Neural cell (in vitro differentiated cells): ENCODE data around the gene ACLY. TPM values are rescaled to one million over a fixed set of nuclear protein-coding genes. Genes with fewer than 3 reads are reported as not detected.

Experiments used
- H2AFZ ChIP-seq: fragments of 200-600, 300-800 bp; sonication (generic), shearing (Covaris generic); 2 replicates; pipeline ENCODE4 v1.6.0; 2014; ENCODE audit warnings: low read depth, mild to moderate bottlenecking, antibody characterized with exemption, low read length, moderate library complexity
- H3F3A ChIP-seq: fragments of 200-600 bp; shearing (Covaris generic); 2 replicates; pipeline ENCODE4 v1.6.1; 2016; ENCODE audit warnings: mild to moderate bottlenecking, moderate library complexity, mixed read lengths, antibody characterized with exemption, low read length; ENCODE audit not compliant: insufficient read depth, poor library complexity, severe bottlenecking
- H3K27ac ChIP-seq: fragments of 200-600, 300-800 bp; sonication (generic), shearing (Covaris generic); 2 replicates; pipeline ENCODE4 v1.5.1; 2014; ENCODE audit warnings: mild to moderate bottlenecking, low read length, moderate library complexity
- H3K27me3 ChIP-seq: fragments of 300-800, 200-600 bp; sonication (generic), shearing (Covaris generic); 2 replicates; pipeline ENCODE4 v1.6.0; 2014; ENCODE audit warnings: mild to moderate bottlenecking, low read depth, low read length, moderate library complexity; ENCODE audit not compliant: insufficient read depth
- H3K36me3 ChIP-seq: fragments of 300-800, 200-600 bp; sonication (generic), shearing (Covaris generic); 2 replicates; pipeline ENCODE4 v1.5.1; 2014; ENCODE audit warnings: mild to moderate bottlenecking, antibody characterized with exemption, low read length, moderate library complexity; ENCODE audit not compliant: insufficient read depth
- H3K4me2 ChIP-seq: fragments of 300-800, 200-600 bp; sonication (generic), shearing (Covaris generic); 2 replicates; pipeline ENCODE4 v1.6.0; 2014; ENCODE audit warnings: mild to moderate bottlenecking, low read length
- H3K4me3 ChIP-seq: fragments of 300-800, 200-600 bp; sonication (generic), shearing (Covaris generic); 2 replicates; pipeline ENCODE4 v1.5.1; 2014; ENCODE audit warnings: mild to moderate bottlenecking, low read length, moderate library complexity
- H3K79me2 ChIP-seq: fragments of 200-600 bp; shearing (Covaris generic); replicated peaks from 2 replicates; pipeline ENCODE4 v1.6.0; 2014; ENCODE audit warnings: mild to moderate bottlenecking, low read length, moderate library complexity; ENCODE audit not compliant: insufficient read depth
- H3K9ac ChIP-seq: fragments of 300-800, 200-600 bp; sonication (generic), shearing (Covaris generic); 2 replicates; pipeline ENCODE4 v1.6.1; 2016; ENCODE audit warnings: mild to moderate bottlenecking, low read length, mixed read lengths
- H3K9me2 ChIP-seq: fragments of 200-600 bp; shearing (Covaris generic); 2 replicates; pipeline ENCODE4 v1.6.1; 2016; ENCODE audit warnings: mild to moderate bottlenecking, low read length, mixed read lengths; ENCODE audit not compliant: insufficient read depth
- H3K9me3 ChIP-seq: fragments of 200-600, 300-800 bp; sonication (generic), shearing (Covaris generic); 2 replicates; pipeline ENCODE4 v1.6.1; 2016; ENCODE audit warnings: mild to moderate bottlenecking, mixed run types, low read length, moderate library complexity, mixed read lengths
- H4K20me1 ChIP-seq: fragments of 200-600 bp; shearing (Covaris generic); 2 replicates; pipeline ENCODE4 v1.6.1; 2016; ENCODE audit warnings: mild to moderate bottlenecking, mixed run types; ENCODE audit not compliant: insufficient read depth
- CTCF ChIP-seq: fragments of 450-650 bp; IDR thresholded peaks from 2 replicates; pipeline ENCODE4 v1.5.1; 2014; ENCODE audit warnings: antibody characterized with exemption, mild to moderate bottlenecking, moderate library complexity; ENCODE audit not compliant: poor library complexity, severe bottlenecking
- EP300 ChIP-seq: fragments of 450-650 bp; conservative IDR thresholded peaks from 2 replicates; pipeline ENCODE4 v1.6.1; 2014; ENCODE audit warnings: antibody characterized with exemption, mild to moderate bottlenecking, moderate library complexity; ENCODE audit not compliant: poor library complexity, severe bottlenecking
- EZH2 ChIP-seq: fragments of 200-600, 300-800 bp; shearing (Covaris generic), sonication (generic); IDR thresholded peaks from 2 replicates; pipeline ENCODE4 v1.6.1; 2014; ENCODE audit warnings: antibody characterized with exemption, low read length, borderline replicate concordance, mild to moderate bottlenecking; ENCODE audit not compliant: insufficient read depth, poor library complexity, severe bottlenecking
- MXI1 ChIP-seq: fragments of 450-650 bp; conservative IDR thresholded peaks from 2 replicates; pipeline ENCODE4 v1.6.1; 2014; ENCODE audit warnings: antibody characterized with exemption, mild to moderate bottlenecking; ENCODE audit not compliant: poor library complexity, severe bottlenecking
- POLR2AphosphoS5 ChIP-seq: IDR thresholded peaks from 2 replicates; pipeline ENCODE4 v1.6.1; 2012
- RAD21 ChIP-seq: fragments of 450-650 bp; conservative IDR thresholded peaks from 2 replicates; pipeline ENCODE4 v1.6.1; 2014; ENCODE audit warnings: antibody characterized with exemption, mild to moderate bottlenecking, moderate library complexity
- REST ChIP-seq: IDR thresholded peaks from 2 replicates; pipeline ENCODE4 v1.6.1; 2012; ENCODE audit warnings: borderline replicate concordance
- SMC3 ChIP-seq: fragments of 450-650 bp; conservative IDR thresholded peaks from 2 replicates; pipeline ENCODE4 v1.6.1; 2014; ENCODE audit warnings: antibody characterized with exemption, mild to moderate bottlenecking, moderate library complexity; ENCODE audit not compliant: poor library complexity
- TAF1 ChIP-seq: IDR thresholded peaks from 2 replicates; pipeline ENCODE4 v1.6.1; 2012; ENCODE audit warnings: low read depth
- polyA plus RNA-seq: library from polyadenylated mRNA; depleted of rRNA; stranded (reverse); fragments of >200 nt; gene quantifications from 2 replicates; pipeline ENCODE4 v1.2.3, GENCODE V29; 2014

Gene ACLY
- polyA plus RNA-seq, 1 donor from 2014 or later = 136 TPM

- no peaks in the 10 kb centered on the region for H3K27me3 ChIP-seq
- H3K4me2 ChIP-seq = peak overlapping the region; percentile 69
- peak overlapping the region; percentile 96 for H3K27ac ChIP-seq
- no peaks in the 10 kb centered on the region for H3K36me3 ChIP-seq
- H3K4me3 ChIP-seq = peak overlapping the region; percentile 95
- TF ChIP-seq EZH2 (no peak), EP300 (no peak), SMC3 (no peak), POLR2AphosphoS5 (no peak), CTCF (no peak), MXI1 (no peak), REST (no peak), TAF1 (no peak), RAD21 (no peak)
- no peaks in the 10 kb centered on the region for H3F3A ChIP-seq
- H3K79me2 ChIP-seq = peaks cover 42% of the 10 kb centered on the region
- H3K9me2 ChIP-seq = no peaks in the 10 kb centered on the region
- H3K9me3 ChIP-seq = no peaks in the 10 kb centered on the region
- peak overlapping the region; percentile 91 for H3K9ac ChIP-seq
- peak overlapping the region; percentile 96 for H2AFZ ChIP-seq
- no peaks in the 10 kb centered on the region for H4K20me1 ChIP-seq
Measured at GRCh38 chr17:41864498-41864835, 54.3 kb downstream of the ACLY start.

- H3K36me3 ChIP-seq = no peaks in the 10 kb centered on the region
- no peak for TF ChIP-seq RAD21
- no peak for TF ChIP-seq EP300
- peak; percentile 12 for TF ChIP-seq REST
- H3K9ac ChIP-seq = peak overlapping the region; percentile 91
- peak overlapping the region; percentile 95 for H3K4me3 ChIP-seq
- H3K79me2 ChIP-seq = peaks cover 49% of the 10 kb centered on the region
- H2AFZ ChIP-seq = no peak overlapping the region
- no peaks in the 10 kb centered on the region for H3K27me3 ChIP-seq
- peak overlapping the region; percentile 96 for H3K27ac ChIP-seq
- no peaks in the 10 kb centered on the region for H4K20me1 ChIP-seq
- H3F3A ChIP-seq = no peaks in the 10 kb centered on the region
- H3K9me2 ChIP-seq = no peaks in the 10 kb centered on the region
- peak overlapping the region; percentile 69 for H3K4me2 ChIP-seq
- H3K9me3 ChIP-seq = no peaks in the 10 kb centered on the region
Measured at GRCh38 chr17:41863074-41863848, 55.5 kb downstream of the ACLY start.
